DOHH2 (cell line): ENCODE data around the gene PCDH7.

Experiments used
- H3F3A ChIP-seq: fragments of 200-600 bp; sonication (generic), shearing (Covaris generic); 2 replicates; pipeline ENCODE4 v1.6.0; 2016; ENCODE audit warnings: antibody characterized with exemption, mild to moderate bottlenecking; ENCODE audit not compliant: control insufficient read depth, insufficient read depth
- H3K27ac ChIP-seq: fragments of 200-600 bp; sonication (generic); 2 replicates; pipeline ENCODE4 v1.5.1; 2014; ENCODE audit warnings: low read depth, mild to moderate bottlenecking, low read length, moderate library complexity
- H3K27me3 ChIP-seq: fragments of 200-600 bp; sonication (generic); 2 replicates; pipeline ENCODE4 v1.6.1; 2014; ENCODE audit warnings: mild to moderate bottlenecking, low read length, mixed read lengths; ENCODE audit not compliant: control insufficient read depth
- H3K36me3 ChIP-seq: fragments of 200-600 bp; sonication (generic); 2 replicates; pipeline ENCODE4 v1.6.1; 2014; ENCODE audit warnings: mild to moderate bottlenecking, low read length, moderate library complexity, mixed read lengths; ENCODE audit not compliant: control insufficient read depth
- H3K4me1 ChIP-seq: fragments of 200-600 bp; sonication (generic); 2 replicates; pipeline ENCODE4 v1.6.1; 2014; ENCODE audit warnings: mild to moderate bottlenecking, low read length, mixed read lengths; ENCODE audit not compliant: control insufficient read depth
- H3K4me2 ChIP-seq: fragments of 200-600 bp; sonication (generic); 2 replicates; pipeline ENCODE4 v1.6.0; 2014; ENCODE audit warnings: mild to moderate bottlenecking, low read length, moderate library complexity
- H3K4me3 ChIP-seq: fragments of 200-600 bp; sonication (generic); 2 replicates; pipeline ENCODE4 v1.5.1; 2014; ENCODE audit warnings: mild to moderate bottlenecking, low read length, mixed read lengths
- H3K79me2 ChIP-seq: fragments of 200-600 bp; sonication (generic); 2 replicates; pipeline ENCODE4 v1.6.1; 2014; ENCODE audit warnings: mild to moderate bottlenecking, low read length, mixed read lengths; ENCODE audit not compliant: control insufficient read depth
- H3K9me2 ChIP-seq: fragments of 200-600 bp; sonication (generic); replicated peaks from 2 replicates; pipeline ENCODE4 v1.6.1; 2014; ENCODE audit warnings: mild to moderate bottlenecking, low read length, mixed read lengths; ENCODE audit not compliant: control insufficient read depth
- H3K9me3 ChIP-seq: fragments of 200-600 bp; sonication (generic); 2 replicates; pipeline ENCODE4 v1.6.1; 2014; ENCODE audit warnings: antibody characterized with exemption, low read length, mixed read lengths; ENCODE audit not compliant: control insufficient read depth, insufficient read depth
- H4K20me1 ChIP-seq: fragments of 200-600 bp; sonication (generic); 2 replicates; pipeline ENCODE4 v1.6.0; 2014; ENCODE audit warnings: low read depth, mild to moderate bottlenecking, antibody characterized with exemption, low read length, moderate library complexity; ENCODE audit not compliant: control insufficient read depth, insufficient read depth
- EZH2phosphoT487 ChIP-seq: fragments of 200-600 bp; sonication (generic); IDR thresholded peaks from 2 replicates; pipeline ENCODE4 v1.6.1; 2017; ENCODE audit warnings: borderline replicate concordance, mild to moderate bottlenecking, antibody characterized with exemption, low read length, moderate library complexity, mixed read lengths
- TF ChIP-seq, protein P1 (sequence below): fragments of 200-600 bp; sonication (generic); IDR thresholded peaks from one replicate; pipeline ENCODE4 v1.5.1; 2014; ENCODE audit warnings: antibody characterized with exemption, mild to moderate bottlenecking, low read depth, low read length; ENCODE audit not compliant: poor library complexity, severe bottlenecking

Gene PCDH7

DNA sequence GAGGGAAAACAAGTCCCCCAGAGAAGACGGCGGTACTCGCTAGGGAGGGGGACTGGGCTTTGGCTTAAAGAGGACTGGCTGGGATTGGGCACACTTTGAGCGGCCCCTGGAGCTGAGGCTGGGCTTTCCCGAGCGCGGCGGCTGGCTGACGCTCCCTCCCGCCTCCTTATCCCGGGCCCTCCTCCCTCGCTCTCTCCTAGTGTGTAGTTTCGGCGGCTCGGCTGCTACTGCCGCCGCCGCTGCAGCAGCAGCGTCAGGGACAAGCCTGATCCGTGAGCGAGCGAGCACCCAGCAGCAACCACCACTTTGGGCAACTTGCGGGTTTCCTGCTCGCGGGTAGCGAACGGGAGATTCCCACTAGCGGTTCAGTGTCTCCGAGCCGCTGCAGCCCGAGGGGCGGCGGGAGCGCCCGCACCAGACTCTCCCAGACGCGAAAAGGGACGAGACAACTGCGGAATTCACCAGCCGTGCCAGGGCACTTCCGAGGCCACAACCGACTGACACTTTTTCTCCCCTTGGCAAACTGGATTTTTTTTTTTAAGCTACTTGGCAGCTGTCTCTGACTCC is 632 bp upstream of the PCDH7 start:
- no peaks in the 10 kb centered on the region for H3K9me2 ChIP-seq
- H3K4me3 ChIP-seq: peak overlapping the region; percentile 86
- H3K4me1 ChIP-seq: peaks cover 41% of the 10 kb centered on the region
- peak overlapping the region; percentile 92 for H3K27ac ChIP-seq
- peak overlapping the region; percentile 82 for H3K4me2 ChIP-seq
- H3K36me3 ChIP-seq: peaks cover 24% of the 10 kb centered on the region
- TF ChIP-seq, protein P1, sequence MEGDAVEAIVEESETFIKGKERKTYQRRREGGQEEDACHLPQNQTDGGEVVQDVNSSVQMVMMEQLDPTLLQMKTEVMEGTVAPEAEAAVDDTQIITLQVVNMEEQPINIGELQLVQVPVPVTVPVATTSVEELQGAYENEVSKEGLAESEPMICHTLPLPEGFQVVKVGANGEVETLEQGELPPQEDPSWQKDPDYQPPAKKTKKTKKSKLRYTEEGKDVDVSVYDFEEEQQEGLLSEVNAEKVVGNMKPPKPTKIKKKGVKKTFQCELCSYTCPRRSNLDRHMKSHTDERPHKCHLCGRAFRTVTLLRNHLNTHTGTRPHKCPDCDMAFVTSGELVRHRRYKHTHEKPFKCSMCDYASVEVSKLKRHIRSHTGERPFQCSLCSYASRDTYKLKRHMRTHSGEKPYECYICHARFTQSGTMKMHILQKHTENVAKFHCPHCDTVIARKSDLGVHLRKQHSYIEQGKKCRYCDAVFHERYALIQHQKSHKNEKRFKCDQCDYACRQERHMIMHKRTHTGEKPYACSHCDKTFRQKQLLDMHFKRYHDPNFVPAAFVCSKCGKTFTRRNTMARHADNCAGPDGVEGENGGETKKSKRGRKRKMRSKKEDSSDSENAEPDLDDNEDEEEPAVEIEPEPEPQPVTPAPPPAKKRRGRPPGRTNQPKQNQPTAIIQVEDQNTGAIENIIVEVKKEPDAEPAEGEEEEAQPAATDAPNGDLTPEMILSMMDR: no peak
- TF ChIP-seq EZH2phosphoT487: no peak
- H3K79me2 ChIP-seq: peaks cover 52% of the 10 kb centered on the region
- H3F3A ChIP-seq: peaks cover 19% of the 10 kb centered on the region
- no peaks in the 10 kb centered on the region for H4K20me1 ChIP-seq
- H3K27me3 ChIP-seq: no peaks in the 10 kb centered on the region
- peaks cover 8% of the 10 kb centered on the region; the same call in 1 of the 2 replicates for H3K9me3 ChIP-seq

DNA sequence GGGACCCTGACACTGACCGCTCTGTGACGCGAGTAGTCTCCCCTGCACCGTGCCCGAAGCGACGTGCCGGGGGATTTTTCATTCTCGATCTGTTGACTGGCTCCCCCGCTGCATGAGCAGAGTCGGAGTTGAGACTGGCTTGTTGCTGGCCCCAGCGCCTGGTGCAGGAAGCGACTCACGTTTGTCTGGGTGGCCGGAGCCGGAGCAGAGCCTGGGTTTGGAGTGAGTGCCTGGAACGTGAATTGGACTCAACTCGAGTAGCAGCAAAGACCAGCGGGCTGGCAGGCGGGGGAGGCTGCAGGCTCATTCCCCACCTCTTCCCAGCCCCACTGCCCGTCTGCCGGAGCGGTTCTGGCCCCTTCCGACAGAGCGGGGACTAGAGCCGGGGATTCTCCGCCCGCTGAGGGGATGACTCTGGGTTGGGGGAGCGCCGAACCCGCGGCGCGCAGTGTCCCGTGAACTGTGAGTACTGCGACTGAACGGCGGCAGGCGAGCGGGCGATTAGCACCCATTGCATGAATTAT is 554 bp downstream of the PCDH7 start:
- Histone ChIP-seq H3K27ac (peak overlapping the region; percentile 92), H3K4me3 (peak overlapping the region; percentile 86), H3F3A (peaks cover 18% of the 10 kb centered on the region), H3K9me3 (peaks cover 8% of the 10 kb centered on the region; the same call in 1 of the 2 replicates), H3K4me1 (peaks cover 29% of the 10 kb centered on the region), H3K4me2 (peak overlapping the region; percentile 82), H4K20me1 (no peaks in the 10 kb centered on the region), H3K36me3 (peaks cover 30% of the 10 kb centered on the region), H3K27me3 (no peaks in the 10 kb centered on the region), H3K9me2 (no peaks in the 10 kb centered on the region), H3K79me2 (peaks cover 63% of the 10 kb centered on the region)
- no peak for TF ChIP-seq EZH2phosphoT487
- TF ChIP-seq, protein P1: no peak

- Histone ChIP-seq H3K4me3 (peak overlapping the region; percentile 86), H3K27ac (peak overlapping the region; percentile 92), H3K36me3 (peaks cover 30% of the 10 kb centered on the region), H3K27me3 (no peaks in the 10 kb centered on the region), H3F3A (peaks cover 13% of the 10 kb centered on the region), H3K4me1 (peaks cover 24% of the 10 kb centered on the region), H3K9me3 (peaks cover 8% of the 10 kb centered on the region; the same call in 1 of the 2 replicates), H3K79me2 (peaks cover 70% of the 10 kb centered on the region), H4K20me1 (no peaks in the 10 kb centered on the region), H3K4me2 (peak overlapping the region; percentile 82), H3K9me2 (no peaks in the 10 kb centered on the region)
- TF ChIP-seq, protein P1: no peak
- no peak for TF ChIP-seq EZH2phosphoT487
Observed at GRCh38 chr4:30721185-30722091, 1.3 kb downstream of the PCDH7 start.
